ENCODE data around the gene CMTM7. TPM values are rescaled to one million over a fixed set of nuclear protein-coding genes. Genes with fewer than 3 reads are reported as not detected.

CMTM7 gene
- total and polyA plus RNA-seq, 2 of the 8 experiments (the other 6 are each of a cell fraction or from before 2014, with no cell fraction given): 33.3 to 65.8 TPM

DNA sequence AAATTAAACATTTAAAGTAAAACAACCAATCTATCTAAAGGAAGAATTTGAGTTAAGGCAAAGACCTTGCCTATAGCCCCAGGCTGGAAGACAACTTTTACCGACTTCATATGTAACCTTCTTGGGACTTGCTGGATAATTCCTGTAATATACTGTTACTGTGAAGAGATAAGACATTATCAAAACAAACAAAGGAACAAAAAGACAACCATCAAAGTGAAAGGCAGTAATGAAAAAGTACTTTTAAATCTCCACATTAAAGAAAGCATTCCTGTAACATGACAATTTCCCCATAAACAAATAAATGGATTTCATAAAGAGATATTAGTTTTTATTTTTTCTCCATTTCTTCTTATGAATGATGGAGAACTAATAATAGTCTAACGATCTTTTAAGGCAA is 108.6 kb downstream of the CMTM7 start:
- H4K91ac ChIP-seq (replicated peaks; ENCODE audit: insufficient read length, low read length): no peak overlapping the region
- no peak overlapping the region for H2AK5ac ChIP-seq (ENCODE audit: low read depth, low read length)
- H3K4ac ChIP-seq (replicated peaks; ENCODE audit: insufficient read length, low read depth, low read length): no peak overlapping the region
- FAIRE-seq (no peak), DNase-seq (ENCODE audit: low read depth in 1 of 2, low spot score in 2 of 2) (no peak)
- H3K9ac ChIP-seq (replicated peaks in 1 of 4; ENCODE audit: extremely low read depth in 1 of 4, low read depth in 3 of 4, low read length in 3 of 4): no peak overlapping the region
- H3K79me2 ChIP-seq (ENCODE audit: control insufficient read depth in 1 of 2, insufficient read depth in 2 of 2, low read length in 2 of 2): peaks cover 0 to 53% of the 10 kb centered on the region in 2 experiments; a peak in 2 of 4 replicates
- H3K36me3 ChIP-seq (ENCODE audit: control insufficient read depth in 2 of 4, insufficient read depth in 4 of 4, low read length in 3 of 4): peaks cover 0 to 4% (median 0%) of the 10 kb centered on the region in 4 experiments; a peak in 1 of 8 replicates
- H3K18ac ChIP-seq (ENCODE audit: extremely low read depth, low read length): no peak overlapping the region
- H3K14ac ChIP-seq (ENCODE audit: insufficient read length): no peak overlapping the region
- CTCF ChIA-PET (ENCODE audit: partially characterized antibody): interaction anchor here (0.6 to 1.9 kb wide), 3 partner anchors 32 to 218 kb away, joined by 3 to 6 read pairs (median 3); no protein-coding TSS in a partner anchor
- H2BK120ac ChIP-seq (replicated peaks; ENCODE audit: low read depth, low read length): no peak overlapping the region
- no peak overlapping the region for H4K8ac ChIP-seq (ENCODE audit: extremely low read depth, insufficient read depth, low read length)
- H4K20me1 ChIP-seq (replicated peaks in 1 of 2; ENCODE audit: control insufficient read depth in 1 of 2, insufficient read depth in 2 of 2, low read length in 2 of 2): peaks cover 0 to 2% of the 10 kb centered on the region in 2 experiments
- H3K4me1 ChIP-seq (replicated peaks in 1 of 4; ENCODE audit: control insufficient read depth in 3 of 4, insufficient read depth in 4 of 4, low read length in 3 of 4): peaks cover 0 to 7% (median 3%) of the 10 kb centered on the region in 4 experiments; a peak in 5 of 7 replicates
- H3K27ac ChIP-seq (ENCODE audit: low read depth, low read length): no peak overlapping the region
- H3K27me3 ChIP-seq (replicated peaks in 1 of 4; ENCODE audit: control insufficient read depth in 3 of 4, extremely low read depth in 1 of 4, insufficient read depth in 3 of 4, low read length in 3 of 4): no peaks in the 10 kb centered on the region
- no peak overlapping the region for H3K4me3 ChIP-seq (ENCODE audit: extremely low read depth in 1 of 4, insufficient read depth in 2 of 4, low read depth in 3 of 4, low read length in 4 of 4)
- POLR2A ChIA-PET (ENCODE audit: partially characterized antibody): no interaction called here
- H2BK5ac ChIP-seq (ENCODE audit: low read depth, low read length): no peak overlapping the region
- no peak overlapping the region for H2BK12ac ChIP-seq (ENCODE audit: low read depth, low read length)
- H3K9me3 ChIP-seq (ENCODE audit: insufficient read depth in 2 of 2, low read depth in 1 of 2, low read length in 1 of 2): no peaks in the 10 kb centered on the region
- no peak overlapping the region for H3K23ac ChIP-seq (ENCODE audit: insufficient read length)
- no peak overlapping the region for H4K5ac ChIP-seq (ENCODE audit: insufficient read length, low read depth, low read length)
- H3K23me2 ChIP-seq (ENCODE audit: low read depth, low read length): no peaks in the 10 kb centered on the region
- H2AFZ ChIP-seq (ENCODE audit: low read length): no peak overlapping the region
- no peak overlapping the region for H2BK15ac ChIP-seq (ENCODE audit: low read length)
- 84% methylated on average over 2 of the region's 2 CpGs; no CpG with 5 or more reads in 1 of the 2 experiments for WGBS, 2 experiments (ENCODE audit: extremely low coverage in 1 of 2, insufficient coverage in 1 of 2, insufficient read length in 1 of 2, insufficient replicate concordance in 2 of 2, low coverage in 1 of 2, low lambda C conversion rate in 2 of 2, missing lambda C conversion rate in 1 of 2)
- H3K4me2 ChIP-seq (ENCODE audit: insufficient read depth in 1 of 2, low read depth in 2 of 2, low read length in 2 of 2): no peak overlapping the region
- H3K56ac ChIP-seq (replicated peaks; ENCODE audit: insufficient read length, low read depth, low read length): no peak overlapping the region
- H3K79me1 ChIP-seq (ENCODE audit: low read depth, low read length): no peaks in the 10 kb centered on the region
- H2BK20ac ChIP-seq (ENCODE audit: low read length): no peak overlapping the region
- TF ChIP-seq CBX8 (IDR thresholded peaks at IDR 0.05; ENCODE audit: borderline replicate concordance, low read depth, low read length) (no peak), SIX5 (IDR thresholded peaks at IDR 0.05; ENCODE audit: low read depth, low read length) (no peak), EGR1 (IDR thresholded peaks at IDR 0.05; ENCODE audit: borderline replicate concordance, low read depth, low read length) (no peak), JUND (IDR thresholded peaks at IDR 0.05; ENCODE audit: low read length) (no peak), NRF1 (IDR thresholded peaks at IDR 0.05; ENCODE audit: low read depth, low read length) (no peak), TCF12 (IDR thresholded peaks at IDR 0.05; ENCODE audit: low read depth, low read length) (no peak), ATF3 (IDR thresholded peaks at IDR 0.05; ENCODE audit: insufficient read depth, low read depth, low read length) (no peak), KDM1A (IDR thresholded peaks at IDR 0.05; ENCODE audit: borderline replicate concordance, low read length) (no peak), GABPA (IDR thresholded peaks at IDR 0.05; ENCODE audit: borderline replicate concordance, insufficient read depth, low read length) (no peak), RXRA (IDR thresholded peaks at IDR 0.05; ENCODE audit: insufficient read depth, low read depth, low read length) (no peak), RNF2 (IDR thresholded peaks at IDR 0.05; ENCODE audit: borderline replicate concordance, low read depth, low read length, missing control alignments, poor library complexity, severe bottlenecking) (no peak), POLR2AphosphoS5 (IDR thresholded peaks at IDR 0.05; ENCODE audit: low read depth, low read length) (no peak), SIN3A (conservative IDR thresholded peaks at IDR 0.05 in 1 of 2, IDR thresholded peaks at IDR 0.05 in 1 of 2; ENCODE audit: low read depth in 1 of 2, low read length in 2 of 2) (no peak), SP2 (IDR thresholded peaks at IDR 0.05; ENCODE audit: low read length) (no peak)
